WTC11 (cell line): ENCODE measurements around the gene NSFL1C. TPM values are rescaled to one million over a fixed set of nuclear protein-coding genes. Genes with fewer than 3 reads are reported as not detected.

ENCODE experiments used
- ATAC-seq: fragments of 200-7000 bp; cut with Tn5 transposase; 2 replicates; pipeline ENCODE4 v1.10.0; 2021; ENCODE audit warnings: mild to moderate bottlenecking, moderate library complexity
- CTCF ChIA-PET: fragments of 300-600 bp; sonication (Branson Sonifier 250); formaldehyde crosslinking; loops from one replicate; lab custom pipeline; 2021; ENCODE audit warnings: antibody characterized with exemption; lab: Charles Lee
- POLR2A ChIA-PET: fragments of 350-600 bp; sonication (Branson Sonifier 250); formaldehyde crosslinking; loops from one replicate; lab custom pipeline; 2021; ENCODE audit warnings: antibody characterized with exemption; lab: Charles Lee
- DNase-seq: peaks from one replicate; pipeline ENCODE4 v3.0.0; 2021; ENCODE audit warnings: low spot score
- H3K27ac Mint-ChIP-seq: 2 replicates; pipeline ENCODE4 v1.8.0; 2021; ENCODE audit warnings: mixed read lengths
- H3K27me3 Mint-ChIP-seq: 2 replicates; pipeline ENCODE4 v1.8.0; 2021; ENCODE audit warnings: low read depth, mild to moderate bottlenecking, moderate library complexity, mixed read lengths
- H3K36me3 Mint-ChIP-seq: 2 replicates; pipeline ENCODE4 v1.8.0; 2021; ENCODE audit warnings: mixed read lengths
- H3K4me1 Mint-ChIP-seq: 2 replicates; pipeline ENCODE4 v1.8.0; 2022; ENCODE audit warnings: mixed read lengths
- H3K4me3 Mint-ChIP-seq: 2 replicates; pipeline ENCODE4 v1.8.0; 2021; ENCODE audit warnings: mild to moderate bottlenecking, moderate library complexity, mixed read lengths
- H3K9me3 Mint-ChIP-seq: 2 replicates; pipeline ENCODE4 v1.8.0; 2021; ENCODE audit warnings: mixed read lengths
- ATF1 ChIP-seq: sonication (generic); formaldehyde crosslinking; IDR thresholded peaks from 2 replicates; pipeline ENCODE4 v1.8.1; 2023; ENCODE audit warnings: mild to moderate bottlenecking, moderate library complexity, missing genetic modification reagents
- GABPB1 ChIP-seq: sonication (generic); formaldehyde crosslinking; IDR thresholded peaks from 2 replicates; pipeline ENCODE4 v1.8.1; 2023; ENCODE audit warnings: mild to moderate bottlenecking, missing genetic modification reagents
- GTF2I ChIP-seq: fragments of 250-450 bp; sonication (Bioruptor Pico); conservative IDR thresholded peaks from 2 replicates; pipeline ENCODE4 v1.4.0; 2021; ENCODE audit warnings: mild to moderate bottlenecking
- HMGA2 ChIP-seq: fragments of 250-450 bp; sonication (Bioruptor Pico); IDR thresholded peaks from 2 replicates; pipeline ENCODE4 v1.4.0; 2021; ENCODE audit warnings: mild to moderate bottlenecking, moderate library complexity
- JAZF1 ChIP-seq: fragments of 250-450 bp; sonication (Bioruptor Pico); IDR thresholded peaks from 2 replicates; pipeline ENCODE4 v1.9.0; 2021; ENCODE audit warnings: moderate library complexity, mild to moderate bottlenecking, inconsistent platforms
- MXD4 ChIP-seq: fragments of 250-450 bp; sonication (Bioruptor Pico); IDR thresholded peaks from 2 replicates; pipeline ENCODE4 v1.8.0; 2021; ENCODE audit warnings: mild to moderate bottlenecking, moderate library complexity, borderline replicate concordance
- NR1H2 ChIP-seq: sonication (generic); formaldehyde crosslinking; IDR thresholded peaks from 2 replicates; pipeline ENCODE4 v1.9.0; 2021; ENCODE audit warnings: mild to moderate bottlenecking, moderate library complexity, missing genetic modification reagents
- SMAD3 ChIP-seq: sonication (generic); formaldehyde crosslinking; IDR thresholded peaks from 2 replicates; pipeline ENCODE4 v1.8.0; 2022; ENCODE audit warnings: missing genetic modification reagents, mild to moderate bottlenecking, borderline replicate concordance
- TEAD4 ChIP-seq: sonication (generic); formaldehyde crosslinking; IDR thresholded peaks from 2 replicates; pipeline ENCODE4 v1.8.0; 2022; ENCODE audit warnings: mild to moderate bottlenecking, missing genetic modification reagents
- ZBTB21 ChIP-seq: sonication (generic); formaldehyde crosslinking; IDR thresholded peaks from 2 replicates; pipeline ENCODE4 v1.8.1; 2023; ENCODE audit warnings: mild to moderate bottlenecking, missing genetic modification reagents, borderline replicate concordance
- total RNA-seq: library from RNA; stranded (reverse); gene quantifications from 3 replicates; pipeline ENCODE4 v1.2.3, GENCODE V29; 2021
- TF ChIP-seq, protein P1 (sequence below): fragments of 250-450 bp; sonication (Bioruptor Pico); IDR thresholded peaks from 2 replicates; pipeline ENCODE4 v1.8.0; 2021; ENCODE audit warnings: mild to moderate bottlenecking
- TF ChIP-seq, protein P2 (sequence below): sonication (generic); formaldehyde crosslinking; IDR thresholded peaks from 2 replicates; pipeline ENCODE4 v1.8.0; 2022; ENCODE audit warnings: mild to moderate bottlenecking, missing genetic modification reagents
- TF ChIP-seq, protein P3 (sequence below): sonication (generic); formaldehyde crosslinking; IDR thresholded peaks from 2 replicates; pipeline ENCODE4 v1.8.1; 2023; ENCODE audit warnings: mild to moderate bottlenecking, missing genetic modification reagents, moderate library complexity
- TF ChIP-seq, protein P4 (sequence below): fragments of 250-450 bp; sonication (Bioruptor Pico); IDR thresholded peaks from 2 replicates; pipeline ENCODE4 v1.9.0; 2021; ENCODE audit warnings: mild to moderate bottlenecking, borderline replicate concordance
- TF ChIP-seq, protein P5 (sequence below): sonication (generic); formaldehyde crosslinking; IDR thresholded peaks from 2 replicates; pipeline ENCODE4 v1.8.0; 2022; ENCODE audit warnings: mild to moderate bottlenecking, missing genetic modification reagents
- TF ChIP-seq, protein P6 (sequence below): sonication (generic); formaldehyde crosslinking; conservative IDR thresholded peaks from 2 replicates; pipeline ENCODE4 v1.8.1; 2022; ENCODE audit warnings: mild to moderate bottlenecking, missing genetic modification reagents

Gene NSFL1C
- total RNA-seq, 1 experiment from 2014 or later: 85.5 TPM

DNA sequence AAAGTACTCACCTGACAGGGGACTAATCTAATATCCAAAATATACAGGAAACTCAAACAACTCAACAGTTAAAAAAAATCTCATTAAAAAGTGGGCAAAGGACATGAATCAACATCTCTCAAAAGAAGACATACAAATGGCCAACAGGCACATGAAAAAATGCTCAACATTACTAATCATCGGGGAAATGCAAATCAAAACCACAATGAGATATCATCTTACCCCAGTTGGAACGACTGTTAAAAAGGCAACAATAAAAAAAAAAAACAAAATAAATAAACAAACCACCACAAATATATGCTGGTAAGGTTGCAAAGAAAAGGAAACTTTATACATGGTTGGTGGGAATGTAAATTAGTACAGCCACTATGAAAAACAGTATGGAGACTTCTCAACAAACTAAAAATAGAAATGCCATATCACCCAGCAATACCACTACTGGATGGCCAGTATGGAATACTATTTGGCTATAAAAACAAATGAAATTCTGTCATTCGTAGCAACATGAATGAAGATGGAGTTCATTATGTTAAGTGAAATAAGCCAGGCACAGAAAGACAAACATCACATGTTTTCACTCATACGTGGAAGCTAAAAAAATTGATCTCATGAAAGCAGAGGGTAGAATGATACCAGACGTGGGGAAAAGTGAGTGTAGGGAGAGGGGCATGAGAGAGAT, 17.9 kb upstream of the NSFL1C start:
- DNase-seq: no peak
- Mint-ChIP-seq H3K36me3 (no peaks in the 10 kb centered on the region), H3K4me1 (no peaks in the 10 kb centered on the region), H3K9me3 (no peaks in the 10 kb centered on the region), H3K27ac (no peak overlapping the region), H3K27me3 (peaks cover 38% of the 10 kb centered on the region), H3K4me3 (no peak overlapping the region)
- CTCF ChIA-PET: interaction anchor here (1.3 kb wide), 1 partner anchor 19 kb away, joined by 4 read pairs; no protein-coding TSS in a partner anchor
- TF ChIP-seq JAZF1 (CRISPR knock-in tag): no peak
- TF ChIP-seq SMAD3 (CRISPR knock-in tag): no peak
- TF ChIP-seq, protein P1, sequence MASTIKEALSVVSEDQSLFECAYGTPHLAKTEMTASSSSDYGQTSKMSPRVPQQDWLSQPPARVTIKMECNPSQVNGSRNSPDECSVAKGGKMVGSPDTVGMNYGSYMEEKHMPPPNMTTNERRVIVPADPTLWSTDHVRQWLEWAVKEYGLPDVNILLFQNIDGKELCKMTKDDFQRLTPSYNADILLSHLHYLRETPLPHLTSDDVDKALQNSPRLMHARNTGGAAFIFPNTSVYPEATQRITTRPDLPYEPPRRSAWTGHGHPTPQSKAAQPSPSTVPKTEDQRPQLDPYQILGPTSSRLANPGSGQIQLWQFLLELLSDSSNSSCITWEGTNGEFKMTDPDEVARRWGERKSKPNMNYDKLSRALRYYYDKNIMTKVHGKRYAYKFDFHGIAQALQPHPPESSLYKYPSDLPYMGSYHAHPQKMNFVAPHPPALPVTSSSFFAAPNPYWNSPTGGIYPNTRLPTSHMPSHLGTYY: no peak
- TF ChIP-seq, protein P2, sequence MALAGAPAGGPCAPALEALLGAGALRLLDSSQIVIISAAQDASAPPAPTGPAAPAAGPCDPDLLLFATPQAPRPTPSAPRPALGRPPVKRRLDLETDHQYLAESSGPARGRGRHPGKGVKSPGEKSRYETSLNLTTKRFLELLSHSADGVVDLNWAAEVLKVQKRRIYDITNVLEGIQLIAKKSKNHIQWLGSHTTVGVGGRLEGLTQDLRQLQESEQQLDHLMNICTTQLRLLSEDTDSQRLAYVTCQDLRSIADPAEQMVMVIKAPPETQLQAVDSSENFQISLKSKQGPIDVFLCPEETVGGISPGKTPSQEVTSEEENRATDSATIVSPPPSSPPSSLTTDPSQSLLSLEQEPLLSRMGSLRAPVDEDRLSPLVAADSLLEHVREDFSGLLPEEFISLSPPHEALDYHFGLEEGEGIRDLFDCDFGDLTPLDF (CRISPR knock-in tag): no peak
- TF ChIP-seq ATF1 (CRISPR knock-in tag): no peak
- no peak for TF ChIP-seq HMGA2
- no peak for TF ChIP-seq NR1H2 (CRISPR knock-in tag)
- TF ChIP-seq, protein P3, sequence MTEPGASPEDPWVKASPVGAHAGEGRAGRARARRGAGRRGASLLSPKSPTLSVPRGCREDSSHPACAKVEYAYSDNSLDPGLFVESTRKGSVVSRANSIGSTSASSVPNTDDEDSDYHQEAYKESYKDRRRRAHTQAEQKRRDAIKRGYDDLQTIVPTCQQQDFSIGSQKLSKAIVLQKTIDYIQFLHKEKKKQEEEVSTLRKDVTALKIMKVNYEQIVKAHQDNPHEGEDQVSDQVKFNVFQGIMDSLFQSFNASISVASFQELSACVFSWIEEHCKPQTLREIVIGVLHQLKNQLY (CRISPR knock-in tag): no peak
- TF ChIP-seq, protein P4, sequence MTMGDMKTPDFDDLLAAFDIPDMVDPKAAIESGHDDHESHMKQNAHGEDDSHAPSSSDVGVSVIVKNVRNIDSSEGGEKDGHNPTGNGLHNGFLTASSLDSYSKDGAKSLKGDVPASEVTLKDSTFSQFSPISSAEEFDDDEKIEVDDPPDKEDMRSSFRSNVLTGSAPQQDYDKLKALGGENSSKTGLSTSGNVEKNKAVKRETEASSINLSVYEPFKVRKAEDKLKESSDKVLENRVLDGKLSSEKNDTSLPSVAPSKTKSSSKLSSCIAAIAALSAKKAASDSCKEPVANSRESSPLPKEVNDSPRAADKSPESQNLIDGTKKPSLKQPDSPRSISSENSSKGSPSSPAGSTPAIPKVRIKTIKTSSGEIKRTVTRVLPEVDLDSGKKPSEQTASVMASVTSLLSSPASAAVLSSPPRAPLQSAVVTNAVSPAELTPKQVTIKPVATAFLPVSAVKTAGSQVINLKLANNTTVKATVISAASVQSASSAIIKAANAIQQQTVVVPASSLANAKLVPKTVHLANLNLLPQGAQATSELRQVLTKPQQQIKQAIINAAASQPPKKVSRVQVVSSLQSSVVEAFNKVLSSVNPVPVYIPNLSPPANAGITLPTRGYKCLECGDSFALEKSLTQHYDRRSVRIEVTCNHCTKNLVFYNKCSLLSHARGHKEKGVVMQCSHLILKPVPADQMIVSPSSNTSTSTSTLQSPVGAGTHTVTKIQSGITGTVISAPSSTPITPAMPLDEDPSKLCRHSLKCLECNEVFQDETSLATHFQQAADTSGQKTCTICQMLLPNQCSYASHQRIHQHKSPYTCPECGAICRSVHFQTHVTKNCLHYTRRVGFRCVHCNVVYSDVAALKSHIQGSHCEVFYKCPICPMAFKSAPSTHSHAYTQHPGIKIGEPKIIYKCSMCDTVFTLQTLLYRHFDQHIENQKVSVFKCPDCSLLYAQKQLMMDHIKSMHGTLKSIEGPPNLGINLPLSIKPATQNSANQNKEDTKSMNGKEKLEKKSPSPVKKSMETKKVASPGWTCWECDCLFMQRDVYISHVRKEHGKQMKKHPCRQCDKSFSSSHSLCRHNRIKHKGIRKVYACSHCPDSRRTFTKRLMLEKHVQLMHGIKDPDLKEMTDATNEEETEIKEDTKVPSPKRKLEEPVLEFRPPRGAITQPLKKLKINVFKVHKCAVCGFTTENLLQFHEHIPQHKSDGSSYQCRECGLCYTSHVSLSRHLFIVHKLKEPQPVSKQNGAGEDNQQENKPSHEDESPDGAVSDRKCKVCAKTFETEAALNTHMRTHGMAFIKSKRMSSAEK (CRISPR knock-in tag): no peak
- TF ChIP-seq MXD4 (CRISPR knock-in tag): no peak
- no peak for TF ChIP-seq ZBTB21
- no peak for TF ChIP-seq TEAD4
- TF ChIP-seq GABPB1 (CRISPR knock-in tag): no peak
- TF ChIP-seq, protein P5, sequence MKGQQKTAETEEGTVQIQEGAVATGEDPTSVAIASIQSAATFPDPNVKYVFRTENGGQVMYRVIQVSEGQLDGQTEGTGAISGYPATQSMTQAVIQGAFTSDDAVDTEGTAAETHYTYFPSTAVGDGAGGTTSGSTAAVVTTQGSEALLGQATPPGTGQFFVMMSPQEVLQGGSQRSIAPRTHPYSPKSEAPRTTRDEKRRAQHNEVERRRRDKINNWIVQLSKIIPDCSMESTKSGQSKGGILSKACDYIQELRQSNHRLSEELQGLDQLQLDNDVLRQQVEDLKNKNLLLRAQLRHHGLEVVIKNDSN (CRISPR knock-in tag): no peak
- no peak for TF ChIP-seq GTF2I (CRISPR knock-in tag)
- TF ChIP-seq, protein P6, sequence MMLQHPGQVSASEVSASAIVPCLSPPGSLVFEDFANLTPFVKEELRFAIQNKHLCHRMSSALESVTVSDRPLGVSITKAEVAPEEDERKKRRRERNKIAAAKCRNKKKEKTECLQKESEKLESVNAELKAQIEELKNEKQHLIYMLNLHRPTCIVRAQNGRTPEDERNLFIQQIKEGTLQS (CRISPR knock-in tag): no peak
- POLR2A ChIA-PET: no interaction called here
- ATAC-seq: no peak
